ENCODE results near the gene NARS2. TPM values are rescaled to one million over a fixed set of nuclear protein-coding genes. Genes with fewer than 3 reads are reported as not detected.

The NARS2 gene
- total RNA-seq, 6 donors from 2014 or later = 7.7 to 45.1 (median 15.5) TPM

GRCh38 chr11:78476066-78476465, 98.6 kb downstream of the NARS2 start:
- 85% methylated on average over 1 of the region's 1 CpG; no CpG with 5 or more reads in 1 of the 2 donors for WGBS, 2 donors
- TF ChIP-seq CTCF (IDR thresholded peaks at IDR 0.05) = no peak
- TF ChIP-seq POLR2A (IDR thresholded peaks at IDR 0.05) = no peak
- no peak for TF ChIP-seq POLR2AphosphoS5 (IDR thresholded peaks at IDR 0.05)
- TF ChIP-seq EP300 (IDR thresholded peaks at IDR 0.05) = no peak
- H3K9me3 ChIP-seq = no peaks in the 10 kb centered on the region
- DNase-seq = no peak
- no peaks in the 10 kb centered on the region for H3K27me3 ChIP-seq
- H3K27ac ChIP-seq = no peak overlapping the region
- no peaks in the 10 kb centered on the region for H3K4me1 ChIP-seq
- ATAC-seq (ENCODE audit: low FRiP score in 2 of 2) = no peak
- H3K36me3 ChIP-seq = peaks cover 0 to 10% (median 0%) of the 10 kb centered on the region in 4 donors
- H3K4me3 ChIP-seq = no peak overlapping the region

- no peak for TF ChIP-seq CTCF (IDR thresholded peaks at IDR 0.05)
- no peaks in the 10 kb centered on the region for H3K9me3 ChIP-seq
- H3K27me3 ChIP-seq = no peaks in the 10 kb centered on the region
- H3K4me3 ChIP-seq = no peak overlapping the region
- peaks cover 0 to 10% (median 0%) of the 10 kb centered on the region in 4 donors for H3K36me3 ChIP-seq
- no peaks in the 10 kb centered on the region for H3K4me1 ChIP-seq
- ATAC-seq (ENCODE audit: low FRiP score in 2 of 2) = no peak
- no peak overlapping the region for H3K27ac ChIP-seq
- DNase-seq = no peak
Observed at GRCh38 chr11:78474451-78474850, 100.2 kb downstream of the NARS2 start.

- TF ChIP-seq CTCF (IDR thresholded peaks at IDR 0.05) (no peak), EP300 (IDR thresholded peaks at IDR 0.05) (no peak), POLR2A (IDR thresholded peaks at IDR 0.05) (no peak), POLR2AphosphoS5 (IDR thresholded peaks at IDR 0.05) (no peak)
- H3K36me3 ChIP-seq = peaks cover 0 to 10% (median 0%) of the 10 kb centered on the region in 4 donors
- 86 to 94% methylated on average over 4 of the region's 4 CpGs for WGBS, 2 donors
- no peak for DNase-seq
- ATAC-seq (ENCODE audit: low FRiP score in 2 of 2) = no peak
- no peak overlapping the region for H3K27ac ChIP-seq
- no peaks in the 10 kb centered on the region for H3K27me3 ChIP-seq
- H3K9me3 ChIP-seq = no peaks in the 10 kb centered on the region
- no peak overlapping the region for H3K4me3 ChIP-seq
- no peaks in the 10 kb centered on the region for H3K4me1 ChIP-seq
Observed at GRCh38 chr11:78472905-78473304, 101.8 kb downstream of the NARS2 start.

GRCh38 chr11:78472382-78472781, 102.3 kb downstream of the NARS2 start:
- H3K27me3 ChIP-seq = no peaks in the 10 kb centered on the region
- 95 to 97% methylated on average over 3 of the region's 3 CpGs for WGBS, 2 donors
- H3K4me3 ChIP-seq = no peak overlapping the region
- no peak for DNase-seq
- TF ChIP-seq POLR2AphosphoS5 (IDR thresholded peaks at IDR 0.05) = no peak
- TF ChIP-seq POLR2A (IDR thresholded peaks at IDR 0.05) = no peak
- no peak for TF ChIP-seq CTCF (IDR thresholded peaks at IDR 0.05)
- no peak for TF ChIP-seq EP300 (IDR thresholded peaks at IDR 0.05)
- ATAC-seq (ENCODE audit: low FRiP score in 2 of 2) = no peak
- H3K27ac ChIP-seq = no peak overlapping the region
- H3K4me1 ChIP-seq = no peaks in the 10 kb centered on the region
- no peaks in the 10 kb centered on the region for H3K9me3 ChIP-seq
- H3K36me3 ChIP-seq = peaks cover 0 to 10% (median 0%) of the 10 kb centered on the region in 4 donors

GRCh38 chr11:78470861-78471442, 103.7 kb downstream of the NARS2 start:
- ATAC-seq (ENCODE audit: low FRiP score in 2 of 2) = no peak
- DNase-seq = no peak
- Histone ChIP-seq H3K27ac (no peak overlapping the region), H3K4me1 (no peaks in the 10 kb centered on the region), H3K9me3 (no peaks in the 10 kb centered on the region), H3K27me3 (no peaks in the 10 kb centered on the region), H3K4me3 (no peak overlapping the region), H3K36me3 (peaks cover 0 to 3% (median 0%) of the 10 kb centered on the region in 4 donors)
- 85 to 87% methylated on average over 3 of the region's 3 CpGs for WGBS, 2 donors
- TF ChIP-seq POLR2A (IDR thresholded peaks at IDR 0.05) (no peak), EP300 (IDR thresholded peaks at IDR 0.05) (no peak), POLR2AphosphoS5 (IDR thresholded peaks at IDR 0.05) (no peak), CTCF (IDR thresholded peaks at IDR 0.05) (no peak)
